MM.1S (cell line): ENCODE measurements around the gene PKN1.

Experiments
- DNase-seq: peaks from one replicate; pipeline ENCODE4 v3.0.0-alpha.2; 2015
- H2AFZ ChIP-seq: fragments of 300-600 bp; sonication (generic); 2 replicates; pipeline ENCODE4 v1.6.0; 2016; ENCODE audit warnings: antibody characterized with exemption, low read length
- H3F3A ChIP-seq: fragments of 300-600 bp; sonication (generic); 2 replicates; pipeline ENCODE4 v1.6.1; 2016; ENCODE audit warnings: mild to moderate bottlenecking, antibody characterized with exemption, low read length, moderate library complexity, mixed read lengths; ENCODE audit not compliant: insufficient read depth
- H3K27ac ChIP-seq: fragments of 300-600 bp; sonication (generic); 2 replicates; pipeline ENCODE4 v1.5.1; 2016; ENCODE audit warnings: mild to moderate bottlenecking, low read length
- H3K27me3 ChIP-seq: fragments of 300-600 bp; sonication (generic); replicated peaks from 2 replicates; pipeline ENCODE4 v1.6.0; 2016; ENCODE audit warnings: low read length; ENCODE audit not compliant: insufficient read depth
- H3K36me3 ChIP-seq: fragments of 300-600 bp; sonication (generic); replicated peaks from 2 replicates; pipeline ENCODE4 v1.6.1; 2016; ENCODE audit warnings: mild to moderate bottlenecking, low read length, mixed read lengths; ENCODE audit not compliant: insufficient read depth
- H3K4me1 ChIP-seq: fragments of 300-600 bp; sonication (generic); 2 replicates; pipeline ENCODE4 v1.6.1; 2016; ENCODE audit warnings: low read length, mixed read lengths
- H3K4me2 ChIP-seq: fragments of 300-600 bp; sonication (generic); 2 replicates; pipeline ENCODE4 v1.6.0; 2016; ENCODE audit warnings: low read depth, low read length
- H3K4me3 ChIP-seq: fragments of 300-600 bp; sonication (generic); 2 replicates; pipeline ENCODE4 v1.5.1; 2016; ENCODE audit warnings: low read length, mixed read lengths
- H3K79me2 ChIP-seq: fragments of 300-600 bp; sonication (generic); 2 replicates; pipeline ENCODE4 v1.6.1; 2016; ENCODE audit warnings: mixed run types, low read length, mixed read lengths
- H3K9ac ChIP-seq: fragments of 300-600 bp; sonication (generic); 2 replicates; pipeline ENCODE4 v1.6.1; 2016; ENCODE audit warnings: low read length, mixed read lengths
- H3K9me2 ChIP-seq: fragments of 300-600 bp; sonication (generic); replicated peaks from 2 replicates; pipeline ENCODE4 v1.6.1; 2016; ENCODE audit warnings: mild to moderate bottlenecking, low read length, mixed read lengths; ENCODE audit not compliant: insufficient read depth
- H3K9me3 ChIP-seq: fragments of 300-600 bp; sonication (generic); replicated peaks from 2 replicates; pipeline ENCODE4 v1.6.1; 2016; ENCODE audit warnings: mild to moderate bottlenecking, low read length, mixed read lengths; ENCODE audit not compliant: insufficient read depth
- H4K20me1 ChIP-seq: fragments of 300-600 bp; sonication (generic); 2 replicates; pipeline ENCODE4 v1.6.1; 2016; ENCODE audit warnings: mild to moderate bottlenecking, low read length, moderate library complexity, mixed read lengths; ENCODE audit not compliant: insufficient read depth
- EZH2 ChIP-seq: fragments of 300-600 bp; sonication (generic); optimal IDR thresholded peaks from 2 replicates; pipeline ENCODE3; 2017; ENCODE audit warnings: low read depth, mild to moderate bottlenecking, antibody characterized with exemption, low read length, mixed read lengths
- EZH2phosphoT487 ChIP-seq: fragments of 300-600 bp; sonication (generic); IDR thresholded peaks from 2 replicates; pipeline ENCODE4 v1.6.1; 2018; ENCODE audit warnings: antibody characterized with exemption, low read length
- TF ChIP-seq, protein P1 (sequence below): fragments of 300-600 bp; sonication (generic); IDR thresholded peaks from 2 replicates; pipeline ENCODE4 v1.5.1; 2016; ENCODE audit warnings: antibody characterized with exemption, low read length, mixed read lengths

Gene PKN1

DNA sequence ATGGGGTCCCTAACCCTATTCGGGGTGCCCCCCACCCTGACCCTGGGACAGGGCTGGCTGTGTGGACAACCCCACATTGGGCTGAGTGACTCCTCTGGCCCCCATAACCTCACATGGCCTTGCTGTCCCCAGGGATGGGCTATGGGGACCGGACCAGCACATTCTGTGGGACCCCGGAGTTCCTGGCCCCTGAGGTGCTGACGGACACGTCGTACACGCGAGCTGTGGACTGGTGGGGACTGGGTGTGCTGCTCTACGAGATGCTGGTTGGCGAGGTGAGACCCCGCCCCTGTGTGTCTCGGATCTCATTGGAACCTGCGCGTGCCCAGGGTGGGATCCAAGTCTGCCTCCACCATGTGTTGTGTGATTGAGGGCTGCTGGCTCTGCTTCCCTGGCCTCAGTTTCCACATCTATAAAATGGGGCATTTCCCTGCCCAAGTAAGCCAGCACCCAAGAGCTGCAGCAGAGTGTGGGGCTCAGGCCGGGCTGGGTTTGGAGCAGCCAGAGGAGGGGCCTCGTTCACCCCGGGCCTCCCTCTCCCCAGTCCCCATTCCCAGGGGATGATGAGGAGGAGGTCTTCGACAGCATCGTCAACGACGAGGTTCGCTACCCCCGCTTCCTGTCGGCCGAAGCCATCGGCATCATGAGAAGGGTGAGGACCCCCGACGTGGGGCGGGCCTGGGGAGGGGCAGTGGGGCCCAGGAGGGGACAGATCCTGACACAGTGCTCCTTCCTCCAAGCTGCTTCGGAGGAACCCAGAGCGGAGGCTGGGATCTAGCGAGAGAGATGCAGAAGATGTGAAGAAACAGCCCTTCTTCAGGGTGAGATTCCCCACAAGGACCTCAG is 37.1 kb downstream of the PKN1 start:
- TF ChIP-seq EZH2: no peak
- no peak for TF ChIP-seq EZH2phosphoT487
- TF ChIP-seq, protein P1, sequence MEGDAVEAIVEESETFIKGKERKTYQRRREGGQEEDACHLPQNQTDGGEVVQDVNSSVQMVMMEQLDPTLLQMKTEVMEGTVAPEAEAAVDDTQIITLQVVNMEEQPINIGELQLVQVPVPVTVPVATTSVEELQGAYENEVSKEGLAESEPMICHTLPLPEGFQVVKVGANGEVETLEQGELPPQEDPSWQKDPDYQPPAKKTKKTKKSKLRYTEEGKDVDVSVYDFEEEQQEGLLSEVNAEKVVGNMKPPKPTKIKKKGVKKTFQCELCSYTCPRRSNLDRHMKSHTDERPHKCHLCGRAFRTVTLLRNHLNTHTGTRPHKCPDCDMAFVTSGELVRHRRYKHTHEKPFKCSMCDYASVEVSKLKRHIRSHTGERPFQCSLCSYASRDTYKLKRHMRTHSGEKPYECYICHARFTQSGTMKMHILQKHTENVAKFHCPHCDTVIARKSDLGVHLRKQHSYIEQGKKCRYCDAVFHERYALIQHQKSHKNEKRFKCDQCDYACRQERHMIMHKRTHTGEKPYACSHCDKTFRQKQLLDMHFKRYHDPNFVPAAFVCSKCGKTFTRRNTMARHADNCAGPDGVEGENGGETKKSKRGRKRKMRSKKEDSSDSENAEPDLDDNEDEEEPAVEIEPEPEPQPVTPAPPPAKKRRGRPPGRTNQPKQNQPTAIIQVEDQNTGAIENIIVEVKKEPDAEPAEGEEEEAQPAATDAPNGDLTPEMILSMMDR: no peak
- no peak overlapping the region for H3K27ac ChIP-seq
- no peaks in the 10 kb centered on the region for H3K9me2 ChIP-seq
- no peaks in the 10 kb centered on the region for H3K4me1 ChIP-seq
- H3K36me3 ChIP-seq: no peaks in the 10 kb centered on the region
- H3K79me2 ChIP-seq: no peaks in the 10 kb centered on the region
- H2AFZ ChIP-seq: no peak overlapping the region
- no peak overlapping the region for H3K4me2 ChIP-seq
- H3K9ac ChIP-seq: no peak overlapping the region
- H3K9me3 ChIP-seq: no peaks in the 10 kb centered on the region
- H3K27me3 ChIP-seq: peaks cover 23% of the 10 kb centered on the region
- DNase-seq: no peak
- no peak overlapping the region for H3K4me3 ChIP-seq
- H3F3A ChIP-seq: no peaks in the 10 kb centered on the region
- no peaks in the 10 kb centered on the region for H4K20me1 ChIP-seq

DNA sequence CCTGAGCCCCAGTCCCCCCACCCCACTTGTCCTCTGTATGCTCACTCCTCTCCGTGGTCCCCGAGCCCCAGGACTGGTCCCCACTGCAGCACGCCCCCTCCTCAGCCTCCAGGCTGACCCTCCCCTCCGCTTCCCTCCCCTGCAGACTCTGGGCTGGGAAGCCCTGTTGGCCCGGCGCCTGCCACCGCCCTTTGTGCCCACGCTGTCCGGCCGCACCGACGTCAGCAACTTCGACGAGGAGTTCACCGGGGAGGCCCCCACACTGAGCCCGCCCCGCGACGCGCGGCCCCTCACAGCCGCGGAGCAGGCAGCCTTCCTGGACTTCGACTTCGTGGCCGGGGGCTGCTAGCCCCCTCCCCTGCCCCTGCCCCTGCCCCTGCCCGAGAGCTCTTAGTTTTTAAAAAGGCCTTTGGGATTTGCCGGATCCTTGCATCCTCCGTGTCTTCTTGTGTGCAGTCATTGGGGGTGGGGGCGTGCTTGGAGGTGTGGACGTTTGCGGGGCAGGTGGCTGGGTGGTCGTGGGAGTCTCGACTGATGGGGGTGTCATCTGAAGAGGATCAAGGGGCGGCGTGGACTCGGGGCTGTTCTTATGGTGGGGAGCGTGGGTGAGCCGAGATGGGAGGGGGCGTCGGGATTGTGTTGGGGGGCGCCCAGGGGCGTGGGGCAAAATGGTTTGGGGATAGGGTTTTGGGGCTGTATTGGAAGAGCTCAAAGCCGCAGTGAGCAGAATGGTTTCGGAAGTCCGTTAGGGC is 38.5 kb downstream of the PKN1 start:
- Histone ChIP-seq H3K4me3 (no peak overlapping the region), H2AFZ (no peak overlapping the region), H3K4me1 (no peaks in the 10 kb centered on the region), H3K79me2 (no peaks in the 10 kb centered on the region), H3K9ac (no peak overlapping the region), H3K27ac (no peak overlapping the region), H3K9me2 (no peaks in the 10 kb centered on the region), H3K9me3 (no peaks in the 10 kb centered on the region), H4K20me1 (no peaks in the 10 kb centered on the region), H3K4me2 (peak overlapping the region; percentile 75; the same call in 1 of the 2 replicates), H3K27me3 (peaks cover 37% of the 10 kb centered on the region), H3K36me3 (no peaks in the 10 kb centered on the region), H3F3A (no peaks in the 10 kb centered on the region)
- no peak for DNase-seq
- no peak for TF ChIP-seq EZH2

DNA sequence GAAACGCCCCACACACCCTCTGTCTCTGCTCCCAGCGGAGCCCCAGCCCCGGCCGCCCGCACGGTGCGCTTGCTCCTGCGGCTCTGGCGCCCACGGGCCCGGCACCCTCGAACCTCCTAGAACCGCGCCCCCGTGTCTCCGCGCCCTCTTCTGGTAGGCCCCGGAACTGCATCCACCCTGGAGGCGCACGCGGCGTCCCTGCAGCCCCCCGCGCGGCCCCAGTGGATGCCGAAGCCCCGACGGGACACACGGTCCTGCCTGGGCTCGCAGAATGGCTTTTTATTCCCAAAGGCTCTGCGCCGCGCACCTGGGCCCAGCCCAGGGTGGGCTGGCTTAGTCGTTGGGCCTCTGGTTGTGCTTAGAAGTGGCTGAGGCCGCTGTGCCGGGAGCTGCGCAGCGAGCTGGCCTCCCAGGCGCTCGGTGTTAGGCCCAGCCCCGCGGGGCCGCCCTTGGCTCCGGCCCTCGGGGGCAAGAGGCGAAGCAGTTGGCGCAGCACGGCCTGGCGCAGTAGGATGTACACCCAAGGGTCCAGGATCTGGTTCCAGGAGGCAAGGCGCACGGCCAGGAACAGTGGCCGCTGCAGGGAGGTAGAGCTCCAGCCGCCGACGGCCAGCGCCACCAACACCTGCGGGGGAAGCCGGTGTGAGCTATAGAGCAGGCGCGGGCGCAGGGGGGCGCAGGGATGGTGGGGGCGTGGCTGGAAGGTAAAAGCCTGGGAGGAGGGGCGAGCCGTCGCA is 39.3 kb downstream of the PKN1 start:
- Histone ChIP-seq H4K20me1 (no peaks in the 10 kb centered on the region), H3K27ac (no peak overlapping the region), H3K4me1 (no peaks in the 10 kb centered on the region), H3K9ac (no peak overlapping the region), H3F3A (no peaks in the 10 kb centered on the region), H2AFZ (no peak overlapping the region), H3K9me3 (no peaks in the 10 kb centered on the region), H3K9me2 (no peaks in the 10 kb centered on the region), H3K36me3 (no peaks in the 10 kb centered on the region), H3K27me3 (peaks cover 43% of the 10 kb centered on the region), H3K4me2 (peak overlapping the region; percentile 75), H3K4me3 (peak overlapping the region; percentile 23), H3K79me2 (no peaks in the 10 kb centered on the region)
- TF ChIP-seq, protein P1: peak; percentile 77
- no peak for TF ChIP-seq EZH2
- no peak for TF ChIP-seq EZH2phosphoT487
- peak; percentile 27 for DNase-seq
